BLaER1 (cell line): Measurements from ENCODE around the gene KCNE5.
"Not testable (repeated sequence)": the region's sequence is repeated elsewhere in the genome, so short reads cannot be mapped to it uniquely, and the experiment has no call there.

ENCODE experiments used
- H3K27ac ChIP-seq: shearing (Covaris generic); formaldehyde crosslinking; 2 replicates; pipeline ENCODE4 v1.8.1; 2022
- H3K27me3 ChIP-seq: shearing (Covaris generic); formaldehyde crosslinking; 2 replicates; pipeline ENCODE4 v1.8.1; 2022
- H3K36me3 ChIP-seq: shearing (Covaris generic); formaldehyde crosslinking; 2 replicates; pipeline ENCODE4 v1.8.1; 2022
- H3K4me1 ChIP-seq: shearing (Covaris generic); formaldehyde crosslinking; 2 replicates; pipeline ENCODE4 v1.8.1; 2022
- H3K4me2 ChIP-seq: shearing (Covaris generic); formaldehyde crosslinking; 2 replicates; pipeline ENCODE4 v1.8.1; 2022
- H3K4me3 ChIP-seq: shearing (Covaris generic); formaldehyde crosslinking; 2 replicates; pipeline ENCODE4 v1.8.1; 2022
- H3K9ac ChIP-seq: shearing (Covaris generic); formaldehyde crosslinking; 2 replicates; pipeline ENCODE4 v1.8.1; 2022
- H3K9me3 ChIP-seq: shearing (Covaris generic); formaldehyde crosslinking; 2 replicates; pipeline ENCODE4 v1.8.1; 2022
- H4K20me1 ChIP-seq: shearing (Covaris generic); formaldehyde crosslinking; 2 replicates; pipeline ENCODE4 v1.8.1; 2022
- Cebpa-rat ChIP-seq: shearing (Covaris generic); IDR thresholded peaks from 2 replicates; pipeline ENCODE4 v1.8.1; 2022

The KCNE5 gene

DNA sequence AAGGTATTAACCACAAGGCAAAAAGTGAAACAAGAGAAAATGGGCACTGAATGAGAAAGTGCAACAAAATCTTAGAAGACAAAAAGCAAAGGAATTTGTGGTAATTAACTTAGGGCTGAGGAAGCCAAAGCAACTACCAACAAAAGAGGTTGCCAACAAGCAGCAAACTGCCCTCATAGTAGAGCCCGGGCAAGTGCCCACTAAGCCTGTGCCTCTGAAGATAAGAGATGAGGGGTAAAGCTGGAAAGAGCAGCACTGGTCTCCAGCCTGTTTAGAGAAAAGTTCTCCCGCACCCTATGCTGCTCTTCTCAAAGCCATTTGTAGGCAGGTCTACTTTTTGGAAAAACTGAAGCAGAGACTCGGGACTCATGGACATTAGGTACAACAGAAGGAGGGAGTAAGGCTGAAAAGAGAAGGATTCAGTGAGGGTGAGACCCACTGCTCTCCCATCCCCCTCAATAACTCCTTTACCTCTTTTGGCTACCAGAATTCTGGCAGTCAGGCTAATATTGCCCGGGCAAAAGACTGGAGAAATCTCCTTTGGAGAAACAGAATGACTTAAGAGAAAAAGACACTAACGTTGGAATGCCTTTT is 29.6 kb upstream of the KCNE5 start:
- no peak for TF ChIP-seq Cebpa-rat
- Histone ChIP-seq H3K4me1 (no peaks in the 10 kb centered on the region), H3K9ac (no peak overlapping the region), H3K4me2 (no peak overlapping the region), H3K4me3 (no peak overlapping the region), H4K20me1 (peaks cover 12% of the 10 kb centered on the region), H3K36me3 (peaks cover 21% of the 10 kb centered on the region), H3K27me3 (peaks cover 30% of the 10 kb centered on the region), H3K9me3 (peaks cover 5% of the 10 kb centered on the region), H3K27ac (no peak overlapping the region)

GRCh38 chrX:109644671-109645070 is 19.7 kb upstream of the KCNE5 start:
- H3K4me1 ChIP-seq, H3K27ac ChIP-seq, H3K36me3 ChIP-seq, H3K4me2 ChIP-seq, H3K9me3 ChIP-seq, H3K4me3 ChIP-seq, H4K20me1 ChIP-seq, H3K9ac ChIP-seq: not testable (repeated sequence)
- H3K27me3 ChIP-seq, result peaks cover 36% of the 10 kb centered on the region

DNA sequence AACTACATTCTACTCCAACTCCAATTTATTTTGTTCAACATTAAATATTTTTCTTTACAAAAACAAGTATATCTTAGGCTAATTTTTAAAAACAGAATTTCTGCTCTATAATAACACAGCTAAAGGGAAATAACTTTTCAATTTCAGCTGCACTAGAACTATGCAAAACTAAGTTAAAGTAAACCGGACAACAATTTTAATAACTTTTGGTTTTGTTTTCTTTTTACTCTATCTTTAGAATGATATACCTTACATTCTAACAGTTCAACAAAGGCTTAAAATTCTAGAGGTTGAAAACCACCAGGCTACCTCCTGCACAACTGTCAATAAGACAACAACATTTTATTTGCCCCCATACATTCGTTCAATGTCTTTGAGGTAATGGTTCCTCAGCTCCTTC is 18.7 kb upstream of the KCNE5 start:
- no peak overlapping the region for H3K4me3 ChIP-seq
- H3K36me3 ChIP-seq, result no peaks in the 10 kb centered on the region
- peaks cover 46% of the 10 kb centered on the region for H3K27me3 ChIP-seq
- no peaks in the 10 kb centered on the region for H3K9me3 ChIP-seq
- H3K9ac ChIP-seq, result no peak overlapping the region
- H3K27ac ChIP-seq, result no peak overlapping the region
- no peaks in the 10 kb centered on the region for H4K20me1 ChIP-seq
- H3K4me2 ChIP-seq, result no peak overlapping the region
- H3K4me1 ChIP-seq, result no peaks in the 10 kb centered on the region
- TF ChIP-seq Cebpa-rat, result no peak

GRCh38 chrX:109638158-109638557 is 13.2 kb upstream of the KCNE5 start:
- Histone ChIP-seq H4K20me1 (no peaks in the 10 kb centered on the region), H3K27ac (no peak overlapping the region), H3K4me2 (no peak overlapping the region), H3K4me3 (no peak overlapping the region), H3K9ac (no peak overlapping the region), H3K36me3 (no peaks in the 10 kb centered on the region), H3K27me3 (peaks cover 69% of the 10 kb centered on the region), H3K9me3 (no peaks in the 10 kb centered on the region), H3K4me1 (no peaks in the 10 kb centered on the region)
- TF ChIP-seq Cebpa-rat, result no peak

GRCh38 chrX:109637477-109637876 is 12.5 kb upstream of the KCNE5 start:
- H3K9me3 ChIP-seq, H4K20me1 ChIP-seq, H3K4me1 ChIP-seq: not testable (repeated sequence)

DNA sequence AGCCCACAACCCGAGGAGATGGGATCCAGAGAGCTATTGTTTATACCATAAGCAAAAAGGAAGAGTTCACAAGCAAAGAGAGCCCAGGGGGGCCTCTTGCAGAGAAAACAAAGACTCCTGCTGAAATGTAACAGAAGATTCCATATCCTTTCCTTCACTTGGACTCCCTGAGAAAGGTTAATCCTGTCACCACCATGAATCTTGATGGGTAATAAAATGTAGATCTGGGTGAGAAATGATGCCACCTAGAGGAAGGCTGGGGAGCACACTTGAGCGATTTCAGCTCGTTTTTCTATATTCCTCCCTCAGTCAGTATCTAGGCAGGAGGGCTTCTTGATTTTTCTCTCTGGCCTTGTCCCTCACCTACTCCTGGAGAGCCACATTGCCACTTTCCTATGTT is 10.2 kb upstream of the KCNE5 start:
- Histone ChIP-seq H3K9me3 (no peaks in the 10 kb centered on the region), H3K4me1 (no peaks in the 10 kb centered on the region), H3K36me3 (no peaks in the 10 kb centered on the region), H3K27me3 (peaks cover 72% of the 10 kb centered on the region), H3K4me3 (no peak overlapping the region), H4K20me1 (no peaks in the 10 kb centered on the region), H3K9ac (no peak overlapping the region), H3K27ac (no peak overlapping the region), H3K4me2 (no peak overlapping the region)
- TF ChIP-seq Cebpa-rat, result no peak

More at GRCh38 chrX:109637477-109637876, 12.5 kb upstream of the KCNE5 start:
- not testable (repeated sequence) for H3K4me2 ChIP-seq, H3K4me3 ChIP-seq, H3K36me3 ChIP-seq, H3K27ac ChIP-seq, H3K9ac ChIP-seq
- peaks cover 66% of the 10 kb centered on the region for H3K27me3 ChIP-seq

- no peak for TF ChIP-seq Cebpa-rat
- Histone ChIP-seq H4K20me1 (no peaks in the 10 kb centered on the region), H3K9me3 (no peaks in the 10 kb centered on the region; the same call in 1 of the 2 replicates), H3K36me3 (no peaks in the 10 kb centered on the region), H3K27me3 (peaks cover 70% of the 10 kb centered on the region), H3K27ac (no peak overlapping the region), H3K4me1 (no peaks in the 10 kb centered on the region), H3K4me2 (no peak overlapping the region), H3K4me3 (no peak overlapping the region), H3K9ac (no peak overlapping the region)
Measured at GRCh38 chrX:109632906-109633504, 8.0 kb upstream of the KCNE5 start.

DNA sequence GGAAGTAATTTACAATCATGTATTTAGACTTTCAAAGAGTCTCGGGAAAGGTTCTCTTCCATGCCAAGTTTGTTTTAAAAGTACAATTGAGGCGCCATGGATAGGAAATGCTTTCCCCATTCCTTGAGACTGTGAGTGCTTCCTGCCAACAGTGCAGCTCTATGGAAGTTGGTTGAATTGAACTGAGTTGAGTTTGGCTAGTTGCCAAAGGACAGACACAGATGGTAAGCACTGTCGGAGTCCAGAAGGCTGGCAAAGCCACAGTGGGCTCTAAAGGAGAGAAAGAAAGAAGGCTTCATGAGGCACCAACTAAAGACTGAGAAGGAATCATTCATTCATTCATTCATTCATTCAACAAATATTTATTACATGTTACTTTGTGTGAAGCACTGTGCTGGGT is 4.3 kb upstream of the KCNE5 start:
- Histone ChIP-seq H3K27ac (no peak overlapping the region), H3K4me1 (no peaks in the 10 kb centered on the region), H4K20me1 (no peaks in the 10 kb centered on the region), H3K4me3 (no peak overlapping the region), H3K9ac (no peak overlapping the region), H3K36me3 (no peaks in the 10 kb centered on the region), H3K4me2 (no peak overlapping the region), H3K27me3 (peaks cover 79% of the 10 kb centered on the region), H3K9me3 (peaks cover 15% of the 10 kb centered on the region)
- TF ChIP-seq Cebpa-rat, result no peak

GRCh38 chrX:109626637-109627036 is 1.7 kb upstream of the KCNE5 start:
- Histone ChIP-seq H3K4me3 (no peak overlapping the region), H3K27me3 (peaks cover 83% of the 10 kb centered on the region), H3K36me3 (no peaks in the 10 kb centered on the region), H3K27ac (no peak overlapping the region), H3K4me2 (no peak overlapping the region), H3K9ac (no peak overlapping the region), H3K4me1 (no peaks in the 10 kb centered on the region), H4K20me1 (no peaks in the 10 kb centered on the region), H3K9me3 (peaks cover 18% of the 10 kb centered on the region)
- no peak for TF ChIP-seq Cebpa-rat

DNA sequence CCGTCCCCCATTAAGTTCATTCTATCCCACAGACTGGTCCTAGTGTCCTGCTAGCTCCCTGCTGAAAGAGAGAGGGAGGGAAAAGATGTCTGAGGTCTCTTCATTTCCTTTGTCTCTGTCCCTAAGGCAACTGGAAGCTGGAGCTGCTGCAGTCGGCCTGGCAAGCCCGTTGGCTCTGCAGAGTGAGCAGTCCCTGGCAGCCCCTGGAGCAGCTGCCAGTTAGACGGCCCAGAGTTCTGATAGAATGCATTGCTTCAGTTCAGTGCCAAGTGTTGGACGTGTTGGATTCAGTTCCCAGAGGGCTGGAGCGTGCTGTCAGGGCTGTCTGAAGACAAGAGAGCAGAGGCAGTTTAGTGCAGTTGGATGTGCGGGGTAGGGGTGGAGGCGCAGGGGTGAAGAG is 975 bp downstream of the KCNE5 start:
- Histone ChIP-seq H3K27me3 (peaks cover 86% of the 10 kb centered on the region), H4K20me1 (no peaks in the 10 kb centered on the region), H3K9me3 (peaks cover 18% of the 10 kb centered on the region), H3K9ac (no peak overlapping the region), H3K4me3 (no peak overlapping the region), H3K4me2 (no peak overlapping the region), H3K4me1 (no peaks in the 10 kb centered on the region), H3K27ac (no peak overlapping the region), H3K36me3 (no peaks in the 10 kb centered on the region)
- no peak for TF ChIP-seq Cebpa-rat

- H4K20me1 ChIP-seq, result no peaks in the 10 kb centered on the region
- H3K36me3 ChIP-seq, result no peaks in the 10 kb centered on the region
- no peak overlapping the region for H3K4me2 ChIP-seq
- no peak overlapping the region for H3K27ac ChIP-seq
- peaks cover 14% of the 10 kb centered on the region for H3K9me3 ChIP-seq
- no peak for TF ChIP-seq Cebpa-rat
- H3K9ac ChIP-seq, result no peak overlapping the region
- H3K27me3 ChIP-seq, result peaks cover 92% of the 10 kb centered on the region
- no peaks in the 10 kb centered on the region for H3K4me1 ChIP-seq
- H3K4me3 ChIP-seq, result no peak overlapping the region
Measured at GRCh38 chrX:109622270-109622669, 2.7 kb downstream of the KCNE5 start.
